H9 (cell line): ENCODE results near the gene HDHD3. TPM values are rescaled to one million over a fixed set of nuclear protein-coding genes. Genes with fewer than 3 reads are reported as not detected.
A peak's percentile ranks its signal among the peaks of the same experiment; 100 is the strongest.

Experiments
- DNase-seq: peaks from one replicate; pipeline ENCODE4 v3.0.0-alpha.2; 2017
- H2AFZ ChIP-seq: one replicate; pipeline ENCODE4 v1.6.1; 2013; ENCODE audit warnings: mild to moderate bottlenecking, low read length, control low read depth, moderate library complexity
- H2AK5ac ChIP-seq: 2 replicates; pipeline ENCODE4 v1.6.1; 2013; ENCODE audit warnings: low read length, control low read depth, mixed read lengths; ENCODE audit not compliant: insufficient read length
- H2BK120ac ChIP-seq: one replicate; pipeline ENCODE4 v1.6.1; 2013; ENCODE audit warnings: low read depth, mild to moderate bottlenecking, low read length, control low read depth, inconsistent platforms; ENCODE audit not compliant: poor library complexity, severe bottlenecking
- H2BK12ac ChIP-seq: 2 replicates; pipeline ENCODE4 v1.6.1; 2013; ENCODE audit warnings: low read length, control low read depth, mixed read lengths, low read depth; ENCODE audit not compliant: insufficient read length
- H2BK15ac ChIP-seq: 2 replicates; pipeline ENCODE4 v1.6.1; 2013; ENCODE audit warnings: low read depth, low read length, control low read depth
- H2BK20ac ChIP-seq: one replicate; pipeline ENCODE4 v1.6.1; 2013; ENCODE audit warnings: low read depth, mild to moderate bottlenecking, low read length, control low read depth, inconsistent platforms; ENCODE audit not compliant: poor library complexity, severe bottlenecking
- H2BK5ac ChIP-seq: 2 replicates; pipeline ENCODE4 v1.6.1; 2013; ENCODE audit warnings: low read length, control low read depth, mixed read lengths; ENCODE audit not compliant: insufficient read length
- H3K14ac ChIP-seq: 2 replicates; pipeline ENCODE4 v1.6.1; 2013; ENCODE audit warnings: low read length, control low read depth; ENCODE audit not compliant: insufficient read depth
- H3K18ac ChIP-seq: 2 replicates; pipeline ENCODE4 v1.6.1; 2013; ENCODE audit warnings: low read depth, mild to moderate bottlenecking, mixed read lengths, low read length, control low read depth; ENCODE audit not compliant: insufficient read length
- H3K23ac ChIP-seq: 2 replicates; pipeline ENCODE4 v1.6.1; 2013; ENCODE audit warnings: low read length, control low read depth, mixed read lengths, low read depth; ENCODE audit not compliant: insufficient read length
- H3K23me2 ChIP-seq: 2 replicates; pipeline ENCODE4 v1.6.1; 2013; ENCODE audit warnings: low read depth, mild to moderate bottlenecking, mixed read lengths, low read length, control low read depth; ENCODE audit not compliant: insufficient read length, poor library complexity, severe bottlenecking
- H3K27ac ChIP-seq: 2 replicates; pipeline ENCODE4 v1.5.1; 2013; ENCODE audit warnings: low read length, control low read depth, mixed read lengths, low read depth; ENCODE audit not compliant: insufficient read length
- H3K27me3 ChIP-seq: 2 replicates; pipeline ENCODE4 v1.6.1; 2013; ENCODE audit warnings: low read length, control low read depth, inconsistent platforms; ENCODE audit not compliant: insufficient read depth
- H3K4ac ChIP-seq: 2 replicates; pipeline ENCODE4 v1.6.1; 2013; ENCODE audit warnings: low read depth, mild to moderate bottlenecking, control low read depth, inconsistent platforms, low read length, moderate library complexity
- H3K4me1 ChIP-seq: 2 replicates; pipeline ENCODE4 v1.6.1; 2013; ENCODE audit warnings: low read length, control low read depth, inconsistent platforms; ENCODE audit not compliant: insufficient read depth
- H3K4me2 ChIP-seq: 2 replicates; pipeline ENCODE4 v1.6.1; 2013; ENCODE audit warnings: low read length, control low read depth, mixed read lengths; ENCODE audit not compliant: insufficient read length, insufficient read depth
- H3K56ac ChIP-seq: 2 replicates; pipeline ENCODE4 v1.6.1; 2013; ENCODE audit warnings: low read depth, mild to moderate bottlenecking, mixed read lengths, low read length, control low read depth; ENCODE audit not compliant: insufficient read length
- H3K79me1 ChIP-seq: 2 replicates; pipeline ENCODE4 v1.6.1; 2013; ENCODE audit warnings: low read depth, mild to moderate bottlenecking, moderate library complexity, low read length, control low read depth, inconsistent platforms; ENCODE audit not compliant: insufficient read depth, poor library complexity, severe bottlenecking
- H3K79me2 ChIP-seq: 2 replicates; pipeline ENCODE4 v1.6.1; 2013; ENCODE audit warnings: low read length, control low read depth, inconsistent platforms; ENCODE audit not compliant: insufficient read depth
- H3K9ac ChIP-seq: 2 replicates; pipeline ENCODE4 v1.6.1; 2013; ENCODE audit warnings: low read length, control low read depth, mixed read lengths; ENCODE audit not compliant: insufficient read length; ENCODE audit errors: extremely low read depth
- H3K9me3 ChIP-seq: one replicate; pipeline ENCODE4 v1.6.1; 2013; ENCODE audit warnings: low read depth, low read length, inconsistent platforms; ENCODE audit not compliant: control insufficient read depth
- H3T11ph ChIP-seq: one replicate; pipeline ENCODE4 v1.6.1; 2013; ENCODE audit warnings: mild to moderate bottlenecking, low read length, control low read depth, inconsistent platforms
- H4K20me1 ChIP-seq: one replicate; pipeline ENCODE4 v1.6.1; 2013; ENCODE audit not compliant: control insufficient read depth, insufficient read length, insufficient read depth
- H4K5ac ChIP-seq: 2 replicates; pipeline ENCODE4 v1.6.1; 2013; ENCODE audit warnings: low read depth, mild to moderate bottlenecking, mixed read lengths, low read length, control low read depth; ENCODE audit not compliant: insufficient read length
- H4K8ac ChIP-seq: replicated peaks from 2 replicates; pipeline ENCODE4 v1.6.1; 2013; ENCODE audit warnings: low read length, control low read depth, mixed read lengths, low read depth; ENCODE audit not compliant: insufficient read length
- H4K91ac ChIP-seq: 2 replicates; pipeline ENCODE4 v1.6.1; 2013; ENCODE audit warnings: low read depth, mild to moderate bottlenecking, moderate library complexity, mixed read lengths, low read length, control low read depth; ENCODE audit not compliant: insufficient read length
- H3K27ac Mint-ChIP-seq, 3 experiments: 2 replicates in 2 of 3; 3 replicates in 1 of 3; pipeline ENCODE4 v1.8.0; 2020 to 2021; ENCODE audit warnings: mixed read lengths in 3 of 3, mild to moderate bottlenecking in 1 of 3, moderate library complexity in 1 of 3
- H3K27me3 Mint-ChIP-seq: 2 replicates; pipeline ENCODE4 v1.8.0; 2021; ENCODE audit warnings: low read depth, mild to moderate bottlenecking, moderate library complexity, mixed read lengths
- H3K36me3 Mint-ChIP-seq, 3 experiments: 2 replicates in 2 of 3; 3 replicates in 1 of 3; pipeline ENCODE4 v1.8.0; 2020 to 2021; ENCODE audit warnings: low read depth in 3 of 3, mixed read lengths in 3 of 3; ENCODE audit not compliant: insufficient read depth in 1 of 3
- H3K4me1 Mint-ChIP-seq, 2 experiments: 2 replicates each; pipeline ENCODE4 v1.8.0; 2020; ENCODE audit warnings: mixed read lengths in 2 of 2
- H3K4me3 Mint-ChIP-seq, 2 experiments: 2 replicates in 1 of 2; 3 replicates in 1 of 2; pipeline ENCODE4 v1.8.0; 2020 to 2021; ENCODE audit warnings: mild to moderate bottlenecking in 2 of 2, mixed read lengths in 2 of 2, moderate library complexity in 1 of 2
- H3K9me3 Mint-ChIP-seq, 2 experiments: 2 replicates in 1 of 2; 3 replicates in 1 of 2; pipeline ENCODE4 v1.8.0; 2020; ENCODE audit warnings: mild to moderate bottlenecking in 2 of 2, mixed read lengths in 2 of 2, moderate library complexity in 1 of 2
- WGBS: extraction: QIAGEN DNeasy Blood & Tissue Kit; methylation state at CpG from one replicate; pipeline ENCODE4 v1.1.7; 2013; ENCODE audit warnings: missing lambda C conversion rate, low lambda C conversion rate, mixed read lengths; ENCODE audit not compliant: insufficient read length; ENCODE audit errors: extremely low coverage; 5-methylcytosine and 5-hydroxymethylcytosine counted together
- total RNA-seq: library from RNA; stranded (reverse); gene quantifications from 2 replicates; pipeline ENCODE4 v1.2.1, GENCODE V29; 2021
- TF ChIP-seq, protein P1 (sequence below): fragments of 200-600 bp; sonication (generic); conservative IDR thresholded peaks from 3 replicates; pipeline ENCODE4 v1.8.0; 2021; ENCODE audit warnings: antibody characterized with exemption, mild to moderate bottlenecking

The HDHD3 gene
- total RNA-seq, 1 experiment from 2014 or later = 10.9 TPM

- H3K9me3 Mint-ChIP-seq = no peaks in the 10 kb centered on the region
- no peaks in the 10 kb centered on the region for H3K23me2 ChIP-seq
- H2AFZ ChIP-seq = no peak overlapping the region
- H3K79me2 ChIP-seq = no peaks in the 10 kb centered on the region
- no peaks in the 10 kb centered on the region; the same call in 1 of the 2 replicates for H3K4me1 ChIP-seq
- H4K8ac ChIP-seq = no peak overlapping the region
- H4K20me1 ChIP-seq = no peaks in the 10 kb centered on the region
- no peak overlapping the region for H3K4ac ChIP-seq
- no peak overlapping the region for H3K27ac ChIP-seq
- TF ChIP-seq, protein P1, sequence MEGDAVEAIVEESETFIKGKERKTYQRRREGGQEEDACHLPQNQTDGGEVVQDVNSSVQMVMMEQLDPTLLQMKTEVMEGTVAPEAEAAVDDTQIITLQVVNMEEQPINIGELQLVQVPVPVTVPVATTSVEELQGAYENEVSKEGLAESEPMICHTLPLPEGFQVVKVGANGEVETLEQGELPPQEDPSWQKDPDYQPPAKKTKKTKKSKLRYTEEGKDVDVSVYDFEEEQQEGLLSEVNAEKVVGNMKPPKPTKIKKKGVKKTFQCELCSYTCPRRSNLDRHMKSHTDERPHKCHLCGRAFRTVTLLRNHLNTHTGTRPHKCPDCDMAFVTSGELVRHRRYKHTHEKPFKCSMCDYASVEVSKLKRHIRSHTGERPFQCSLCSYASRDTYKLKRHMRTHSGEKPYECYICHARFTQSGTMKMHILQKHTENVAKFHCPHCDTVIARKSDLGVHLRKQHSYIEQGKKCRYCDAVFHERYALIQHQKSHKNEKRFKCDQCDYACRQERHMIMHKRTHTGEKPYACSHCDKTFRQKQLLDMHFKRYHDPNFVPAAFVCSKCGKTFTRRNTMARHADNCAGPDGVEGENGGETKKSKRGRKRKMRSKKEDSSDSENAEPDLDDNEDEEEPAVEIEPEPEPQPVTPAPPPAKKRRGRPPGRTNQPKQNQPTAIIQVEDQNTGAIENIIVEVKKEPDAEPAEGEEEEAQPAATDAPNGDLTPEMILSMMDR = no peak
- H3K18ac ChIP-seq = no peak overlapping the region
- H3K4me1 Mint-ChIP-seq = peaks cover 6 to 7% of the 10 kb centered on the region in 2 experiments
- no peaks in the 10 kb centered on the region for H3K27me3 ChIP-seq
- no peak overlapping the region for H3K4me3 Mint-ChIP-seq
- H3K79me1 ChIP-seq = no peaks in the 10 kb centered on the region
- H2BK12ac ChIP-seq = no peak overlapping the region
- H3K36me3 Mint-ChIP-seq = no peaks in the 10 kb centered on the region; a peak in 1 of 7 replicates
- H3K4me2 ChIP-seq = no peak overlapping the region
- no peak overlapping the region for H2BK15ac ChIP-seq
- no peak overlapping the region for H2BK5ac ChIP-seq
- no peak overlapping the region for H4K91ac ChIP-seq
- no peak overlapping the region for H3K9ac ChIP-seq
- H2AK5ac ChIP-seq = no peak overlapping the region
- WGBS = no CpG with 5 or more reads among the region's 15 CpGs
- peak; percentile 15 for DNase-seq
- no peak overlapping the region for H2BK120ac ChIP-seq
- no peak overlapping the region for H4K5ac ChIP-seq
- H3T11ph ChIP-seq = no peak overlapping the region
- H3K9me3 ChIP-seq = no peaks in the 10 kb centered on the region
- no peak overlapping the region for H2BK20ac ChIP-seq
- no peak overlapping the region for H3K14ac ChIP-seq
- H3K23ac ChIP-seq = no peak overlapping the region
- no peak overlapping the region for H3K56ac ChIP-seq
- no peak overlapping the region for H3K27ac Mint-ChIP-seq
- no peaks in the 10 kb centered on the region for H3K27me3 Mint-ChIP-seq
Measured at GRCh38 chr9:113360242-113360842, 16.4 kb downstream of the HDHD3 start.
